SK-N-SH (cell line): ENCODE results near the gene JAZF1. TPM values are rescaled to one million over a fixed set of nuclear protein-coding genes. Genes with fewer than 3 reads are reported as not detected.

ENCODE experiments used
- CTCF ChIA-PET: fragments of 300-600, 350-600 bp; formaldehyde crosslinking; extraction: SDS; loops from one replicate; lab custom pipeline; 2021; lab: Yijun Ruan, JAX
- POLR2A ChIA-PET: fragments of 350-600 bp; sonication (Branson Sonifier 250); formaldehyde crosslinking; extraction: SDS; loops from one replicate; lab custom pipeline; 2020; ENCODE audit warnings: antibody characterized with exemption, inconsistent platforms; lab: Yijun Ruan, JAX
- DNase-seq: peaks from one replicate; pipeline ENCODE4 v3.0.0; 2012
- H2AFZ ChIP-seq: fragments of 200-600 bp; sonication (generic); 2 replicates; pipeline ENCODE4 v1.8.1; 2016; ENCODE audit warnings: antibody characterized with exemption, mild to moderate bottlenecking, low read depth
- H3F3A ChIP-seq: fragments of 200-600 bp; sonication (generic); replicated peaks from 2 replicates; pipeline ENCODE3; 2016; ENCODE audit warnings: antibody characterized with exemption, mild to moderate bottlenecking; ENCODE audit not compliant: insufficient read depth
- H3K27ac ChIP-seq, 2 experiments: fragments of 200-500 bp in 1 of 2; fragments of 200-600 bp in 1 of 2; sonication (Bioruptor generic) in 1 of 2; sonication (generic), shearing (Covaris generic) in 1 of 2; 2 replicates each; pipeline versions ENCODE4 v1.5.1 to v1.6.1; 2014 to 2016; ENCODE audit warnings: low read depth in 2 of 2, inconsistent platforms in 1 of 2, low read length in 1 of 2, mild to moderate bottlenecking in 1 of 2, mixed read lengths in 1 of 2
- H3K27me3 ChIP-seq: fragments of 200-600 bp; sonication (generic), shearing (Covaris generic); 2 replicates; pipeline ENCODE4 v1.6.1; 2016; ENCODE audit warnings: mixed run types; ENCODE audit not compliant: insufficient read depth
- H3K36me3 ChIP-seq, 2 experiments: fragments of 200-500 bp in 1 of 2; fragments of 200-600 bp in 1 of 2; sonication (Bioruptor generic) in 1 of 2; sonication (generic) in 1 of 2; replicated peaks in 1 of 2; 2 replicates each; pipeline versions ENCODE3 to v1.5.1; 2014 to 2016; ENCODE audit warnings: low read length in 1 of 2, mild to moderate bottlenecking in 1 of 2; ENCODE audit not compliant: insufficient read depth in 2 of 2, control insufficient read depth in 1 of 2
- H3K4me1 ChIP-seq, 2 experiments: fragments of 200-500 bp in 1 of 2; fragments of 200-600 bp in 1 of 2; sonication (Bioruptor generic) in 1 of 2; sonication (generic), shearing (Covaris generic) in 1 of 2; 2 replicates each; pipeline versions ENCODE4 v1.5.1 to v1.6.1; 2014 to 2016; ENCODE audit warnings: low read depth in 1 of 2, low read length in 1 of 2, mixed run types in 1 of 2; ENCODE audit not compliant: insufficient read depth in 2 of 2, control insufficient read depth in 1 of 2
- H3K4me2 ChIP-seq: fragments of 200-600 bp; sonication (generic), shearing (Covaris generic); 2 replicates; pipeline ENCODE4 v1.6.1; 2017; ENCODE audit warnings: mixed run types
- H3K4me3 ChIP-seq, 2 experiments: fragments of 200-500 bp in 1 of 2; fragments of 200-600 bp in 1 of 2; sonication (Bioruptor generic) in 1 of 2; sonication (generic), shearing (Covaris generic) in 1 of 2; 2 replicates each; pipeline versions ENCODE4 v1.5.1 to v1.8.1; 2014 to 2016; ENCODE audit warnings: low read depth in 2 of 2, inconsistent platforms in 1 of 2, low read length in 1 of 2, mild to moderate bottlenecking in 1 of 2, mixed read lengths in 1 of 2, moderate library complexity in 1 of 2
- H3K79me2 ChIP-seq: fragments of 200-600 bp; sonication (generic); 2 replicates; pipeline ENCODE4 v1.8.1; 2017; ENCODE audit warnings: mild to moderate bottlenecking; ENCODE audit not compliant: insufficient read depth
- H3K9ac ChIP-seq: fragments of 200-600 bp; sonication (generic); 2 replicates; pipeline ENCODE4 v1.6.1; 2017; ENCODE audit warnings: mixed run types
- H3K9me2 ChIP-seq: fragments of 200-600 bp; sonication (generic); 2 replicates; pipeline ENCODE4 v1.6.1; 2017; ENCODE audit warnings: mixed run types
- H3K9me3 ChIP-seq: fragments of 200-600 bp; sonication (generic); 2 replicates; pipeline ENCODE4 v1.6.1; 2017; ENCODE audit warnings: mixed run types, mild to moderate bottlenecking, moderate library complexity
- H4K20me1 ChIP-seq: fragments of 200-600 bp; sonication (generic); 2 replicates; pipeline ENCODE4 v1.6.1; 2017; ENCODE audit warnings: mild to moderate bottlenecking, mixed run types; ENCODE audit not compliant: insufficient read depth
- CHD2 ChIP-seq: fragments of 150-350 bp; IDR thresholded peaks from 2 replicates; pipeline ENCODE4 v1.6.1; 2018; ENCODE audit warnings: low read length; ENCODE audit not compliant: partially characterized antibody
- EZH2phosphoT487 ChIP-seq: fragments of 200-600 bp; sonication (generic); IDR thresholded peaks from 2 replicates; pipeline ENCODE4 v1.6.1; 2017; ENCODE audit warnings: low read depth, mixed run types, mild to moderate bottlenecking, antibody characterized with exemption, moderate library complexity, borderline replicate concordance
- FOSL2 ChIP-seq: IDR thresholded peaks from 2 replicates; pipeline ENCODE4 v1.4.0; 2012; ENCODE audit warnings: low read depth, mild to moderate bottlenecking, moderate library complexity, borderline replicate concordance
- JUND ChIP-seq: IDR thresholded peaks from 2 replicates; pipeline ENCODE4 v1.4.0; 2012
- MEF2A ChIP-seq: IDR thresholded peaks from 2 replicates; pipeline ENCODE4 v1.4.0; 2012; ENCODE audit warnings: low read depth, borderline replicate concordance
- MXI1 ChIP-seq: IDR thresholded peaks from 2 replicates; pipeline ENCODE4 v1.6.1; 2012; ENCODE audit warnings: mild to moderate bottlenecking, low read depth, low read length, improper control_type of control experiment
- NFIC ChIP-seq: IDR thresholded peaks from 2 replicates; pipeline ENCODE4 v1.4.0; 2012; ENCODE audit warnings: borderline replicate concordance
- POLR2AphosphoS5 ChIP-seq: IDR thresholded peaks from 2 replicates; pipeline ENCODE4 v1.6.1; 2012; ENCODE audit warnings: low read depth, low read length
- RAD21 ChIP-seq: IDR thresholded peaks from 2 replicates; pipeline ENCODE4 v1.6.1; 2012; ENCODE audit warnings: mild to moderate bottlenecking, low read length
- RFX5 ChIP-seq: IDR thresholded peaks from 2 replicates; pipeline ENCODE4 v1.6.1; 2012; ENCODE audit warnings: mild to moderate bottlenecking, improper control_type of control experiment, low read length
- RXRA ChIP-seq: IDR thresholded peaks from 2 replicates; pipeline ENCODE4 v1.4.0; 2012; ENCODE audit warnings: low read depth, mild to moderate bottlenecking, borderline replicate concordance
- TCF12 ChIP-seq: IDR thresholded peaks from 2 replicates; pipeline ENCODE4 v1.4.0; 2012
- TEAD4 ChIP-seq: IDR thresholded peaks from 2 replicates; pipeline ENCODE4 v1.4.0; 2012; ENCODE audit warnings: mild to moderate bottlenecking, borderline replicate concordance; ENCODE audit not compliant: insufficient read depth
- YY1 ChIP-seq: IDR thresholded peaks from 2 replicates; pipeline ENCODE4 v1.4.0; 2012; ENCODE audit warnings: low read depth, mild to moderate bottlenecking
- WGBS: methylation state at CpG from one replicate; pipeline ENCODE4 v1.1.6; 2017; ENCODE audit warnings: low lambda C conversion rate; 5-methylcytosine and 5-hydroxymethylcytosine counted together
- polyA plus RNA-seq, 3 experiments: library from polyadenylated mRNA; depleted of rRNA; stranded (reverse); fragments of >200 nt; gene quantifications; 2 replicates each; pipeline ENCODE4 v1.2.3, GENCODE V29; 2012
- TF ChIP-seq, protein P1 (sequence below): fragments of 150-350 bp; IDR thresholded peaks from 2 replicates; pipeline ENCODE4 v1.6.1; 2016; ENCODE audit warnings: mild to moderate bottlenecking, low read depth, low read length
- TF ChIP-seq, protein P2 (sequence below): IDR thresholded peaks from 2 replicates; pipeline ENCODE4 v1.4.0; 2012; ENCODE audit warnings: low read depth, borderline replicate concordance
- TF ChIP-seq, protein P3 (sequence below): fragments of 200-600 bp; sonication (generic); IDR thresholded peaks from 2 replicates; pipeline ENCODE4 v1.6.1; 2017; ENCODE audit warnings: antibody characterized with exemption, mild to moderate bottlenecking, moderate library complexity
- TF ChIP-seq, protein P4 (sequence below): IDR thresholded peaks from 2 replicates; pipeline ENCODE4; 2012
- TF ChIP-seq, protein P5 (sequence below): fragments of 150-350 bp; IDR thresholded peaks from 2 replicates; pipeline ENCODE4 v1.6.1; 2017; ENCODE audit warnings: antibody characterized with exemption, low read length, low read depth, borderline replicate concordance

JAZF1 gene
- polyA plus RNA-seq, 1 of the 3 experiments (the other 2 are of a cell fraction), result 1.7 TPM

DNA sequence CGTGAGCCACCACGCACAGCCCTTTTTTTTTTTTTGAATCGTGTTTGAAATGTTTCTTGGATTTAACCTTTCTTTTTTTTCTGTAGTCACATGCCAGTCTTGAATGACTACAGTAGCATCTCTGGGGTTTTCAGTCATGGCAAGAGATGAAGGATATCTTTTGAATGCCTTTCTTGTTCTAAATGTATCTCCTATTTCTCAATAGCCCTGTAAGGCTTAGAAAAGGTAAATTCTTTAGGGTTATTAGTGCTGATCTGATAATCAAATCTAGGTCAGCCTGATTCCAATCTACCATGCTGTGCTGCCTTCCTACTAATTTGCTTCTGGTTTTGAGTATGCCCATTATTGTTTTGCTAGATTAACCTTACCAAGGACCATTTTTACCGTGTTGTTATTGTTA lies 370.4 kb downstream of the JAZF1 start:
- Histone ChIP-seq H3K79me2 (0 out of 2 replicates have a peak, but pooled peaks cover 13% of the 10 kb centered on the region), H3K27me3 (no peaks in the 10 kb centered on the region)
- POLR2A ChIA-PET, result no interaction called here

DNA sequence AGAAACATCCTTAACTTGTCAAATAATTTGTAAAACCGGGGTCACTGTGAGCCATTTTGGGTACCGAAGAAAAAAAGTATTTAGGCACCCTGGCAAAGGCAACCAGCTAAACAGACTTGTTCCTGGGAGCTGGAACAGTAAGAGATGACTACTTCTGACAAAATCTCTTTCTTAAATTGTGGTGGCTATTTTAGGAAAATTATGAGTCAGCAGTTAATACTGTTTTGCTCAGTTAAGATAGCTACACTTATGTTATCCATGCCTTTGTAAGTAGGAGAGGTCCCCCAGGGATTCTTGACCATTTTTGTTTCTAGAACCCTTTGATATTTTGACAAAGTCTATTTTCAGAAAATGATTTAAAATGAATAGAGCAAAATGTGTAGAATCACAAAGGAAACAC lies 372.0 kb downstream of the JAZF1 start:
- Histone ChIP-seq H3K9me2 (no peaks in the 10 kb centered on the region), H3K9me3 (no peaks in the 10 kb centered on the region), H3K4me3 (no peak overlapping the region), H3K36me3 (peaks cover 21 to 50% of the 10 kb centered on the region in 2 experiments), H3K9ac (no peak overlapping the region; the same call in 1 of the 2 replicates), H3K79me2 (0 out of 2 replicates have a peak, but pooled peaks cover 13% of the 10 kb centered on the region), H3F3A (peaks cover 9% of the 10 kb centered on the region), H4K20me1 (no peaks in the 10 kb centered on the region; the same call in 1 of the 2 replicates), H3K27me3 (no peaks in the 10 kb centered on the region), H3K27ac (peak overlapping the region in 1 of 2 experiments; percentile 74; a peak in 2 of 4 replicates), H3K4me1 (peaks cover 2 to 10% of the 10 kb centered on the region in 2 experiments; a peak in 3 of 4 replicates), H3K4me2 (peak overlapping the region; percentile 33; the same call in 1 of the 2 replicates), H2AFZ (no peak overlapping the region)
- ChIA-PET CTCF (interaction anchor here (0.6 kb wide), 1 partner anchor 387 kb away, joined by 4 read pairs; no protein-coding TSS in a partner anchor), POLR2A (no interaction called here)
- DNase-seq, result no peak
- WGBS, result 88% methylated on average over 2 of the region's 2 CpGs
- TF ChIP-seq RFX5 (no peak), FOSL2 (peak; percentile 73; the same call in 1 of the 2 replicates), TEAD4 (no peak), EZH2phosphoT487 (no peak), RAD21 (no peak), MEF2A (peak; percentile 97), JUND (peak; percentile 54), CHD2 (no peak), MXI1 (no peak)
- TF ChIP-seq, protein P1, sequence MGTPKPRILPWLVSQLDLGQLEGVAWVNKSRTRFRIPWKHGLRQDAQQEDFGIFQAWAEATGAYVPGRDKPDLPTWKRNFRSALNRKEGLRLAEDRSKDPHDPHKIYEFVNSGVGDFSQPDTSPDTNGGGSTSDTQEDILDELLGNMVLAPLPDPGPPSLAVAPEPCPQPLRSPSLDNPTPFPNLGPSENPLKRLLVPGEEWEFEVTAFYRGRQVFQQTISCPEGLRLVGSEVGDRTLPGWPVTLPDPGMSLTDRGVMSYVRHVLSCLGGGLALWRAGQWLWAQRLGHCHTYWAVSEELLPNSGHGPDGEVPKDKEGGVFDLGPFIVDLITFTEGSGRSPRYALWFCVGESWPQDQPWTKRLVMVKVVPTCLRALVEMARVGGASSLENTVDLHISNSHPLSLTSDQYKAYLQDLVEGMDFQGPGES, result no peak
- TF ChIP-seq, protein P2, sequence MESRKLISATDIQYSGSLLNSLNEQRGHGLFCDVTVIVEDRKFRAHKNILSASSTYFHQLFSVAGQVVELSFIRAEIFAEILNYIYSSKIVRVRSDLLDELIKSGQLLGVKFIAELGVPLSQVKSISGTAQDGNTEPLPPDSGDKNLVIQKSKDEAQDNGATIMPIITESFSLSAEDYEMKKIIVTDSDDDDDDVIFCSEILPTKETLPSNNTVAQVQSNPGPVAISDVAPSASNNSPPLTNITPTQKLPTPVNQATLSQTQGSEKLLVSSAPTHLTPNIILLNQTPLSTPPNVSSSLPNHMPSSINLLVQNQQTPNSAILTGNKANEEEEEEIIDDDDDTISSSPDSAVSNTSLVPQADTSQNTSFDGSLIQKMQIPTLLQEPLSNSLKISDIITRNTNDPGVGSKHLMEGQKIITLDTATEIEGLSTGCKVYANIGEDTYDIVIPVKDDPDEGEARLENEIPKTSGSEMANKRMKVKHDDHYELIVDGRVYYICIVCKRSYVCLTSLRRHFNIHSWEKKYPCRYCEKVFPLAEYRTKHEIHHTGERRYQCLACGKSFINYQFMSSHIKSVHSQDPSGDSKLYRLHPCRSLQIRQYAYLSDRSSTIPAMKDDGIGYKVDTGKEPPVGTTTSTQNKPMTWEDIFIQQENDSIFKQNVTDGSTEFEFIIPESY, result no peak
- TF ChIP-seq, protein P3, sequence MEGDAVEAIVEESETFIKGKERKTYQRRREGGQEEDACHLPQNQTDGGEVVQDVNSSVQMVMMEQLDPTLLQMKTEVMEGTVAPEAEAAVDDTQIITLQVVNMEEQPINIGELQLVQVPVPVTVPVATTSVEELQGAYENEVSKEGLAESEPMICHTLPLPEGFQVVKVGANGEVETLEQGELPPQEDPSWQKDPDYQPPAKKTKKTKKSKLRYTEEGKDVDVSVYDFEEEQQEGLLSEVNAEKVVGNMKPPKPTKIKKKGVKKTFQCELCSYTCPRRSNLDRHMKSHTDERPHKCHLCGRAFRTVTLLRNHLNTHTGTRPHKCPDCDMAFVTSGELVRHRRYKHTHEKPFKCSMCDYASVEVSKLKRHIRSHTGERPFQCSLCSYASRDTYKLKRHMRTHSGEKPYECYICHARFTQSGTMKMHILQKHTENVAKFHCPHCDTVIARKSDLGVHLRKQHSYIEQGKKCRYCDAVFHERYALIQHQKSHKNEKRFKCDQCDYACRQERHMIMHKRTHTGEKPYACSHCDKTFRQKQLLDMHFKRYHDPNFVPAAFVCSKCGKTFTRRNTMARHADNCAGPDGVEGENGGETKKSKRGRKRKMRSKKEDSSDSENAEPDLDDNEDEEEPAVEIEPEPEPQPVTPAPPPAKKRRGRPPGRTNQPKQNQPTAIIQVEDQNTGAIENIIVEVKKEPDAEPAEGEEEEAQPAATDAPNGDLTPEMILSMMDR, result no peak
- TF ChIP-seq, protein P4, sequence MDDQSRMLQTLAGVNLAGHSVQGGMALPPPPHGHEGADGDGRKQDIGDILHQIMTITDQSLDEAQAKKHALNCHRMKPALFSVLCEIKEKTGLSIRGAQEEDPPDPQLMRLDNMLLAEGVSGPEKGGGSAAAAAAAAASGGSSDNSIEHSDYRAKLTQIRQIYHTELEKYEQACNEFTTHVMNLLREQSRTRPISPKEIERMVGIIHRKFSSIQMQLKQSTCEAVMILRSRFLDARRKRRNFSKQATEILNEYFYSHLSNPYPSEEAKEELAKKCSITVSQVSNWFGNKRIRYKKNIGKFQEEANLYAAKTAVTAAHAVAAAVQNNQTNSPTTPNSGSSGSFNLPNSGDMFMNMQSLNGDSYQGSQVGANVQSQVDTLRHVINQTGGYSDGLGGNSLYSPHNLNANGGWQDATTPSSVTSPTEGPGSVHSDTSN, result no peak; the same call in 1 of the 2 replicates
- TF ChIP-seq, protein P5, sequence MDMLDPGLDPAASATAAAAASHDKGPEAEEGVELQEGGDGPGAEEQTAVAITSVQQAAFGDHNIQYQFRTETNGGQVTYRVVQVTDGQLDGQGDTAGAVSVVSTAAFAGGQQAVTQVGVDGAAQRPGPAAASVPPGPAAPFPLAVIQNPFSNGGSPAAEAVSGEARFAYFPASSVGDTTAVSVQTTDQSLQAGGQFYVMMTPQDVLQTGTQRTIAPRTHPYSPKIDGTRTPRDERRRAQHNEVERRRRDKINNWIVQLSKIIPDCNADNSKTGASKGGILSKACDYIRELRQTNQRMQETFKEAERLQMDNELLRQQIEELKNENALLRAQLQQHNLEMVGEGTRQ, result no peak

More for the DNA sequence above, 370.4 kb downstream of the JAZF1 start:
- TF ChIP-seq POLR2AphosphoS5 (no peak), NFIC (no peak), TCF12 (no peak), RFX5 (no peak), EZH2phosphoT487 (no peak), RXRA (no peak), YY1 (no peak)
- TF ChIP-seq, protein P1, result no peak
- no peak overlapping the region for H3K4me2 ChIP-seq
- no peak overlapping the region for H3K27ac ChIP-seq
- no peak for DNase-seq
- H2AFZ ChIP-seq, result no peak overlapping the region
- H4K20me1 ChIP-seq, result no peaks in the 10 kb centered on the region; the same call in 1 of the 2 replicates
- peaks cover 9% of the 10 kb centered on the region for H3F3A ChIP-seq
- H3K36me3 ChIP-seq, result peaks cover 16 to 66% of the 10 kb centered on the region in 2 experiments
- H3K9me2 ChIP-seq, result no peaks in the 10 kb centered on the region
- H3K9me3 ChIP-seq, result no peaks in the 10 kb centered on the region
- H3K4me1 ChIP-seq, result peaks cover 2 to 10% of the 10 kb centered on the region in 2 experiments; a peak in 3 of 4 replicates
- CTCF ChIA-PET, result interaction anchor here (1.3 kb wide), 1 partner anchor 9 kb away, joined by 3 read pairs; no protein-coding TSS in a partner anchor
- H3K4me3 ChIP-seq, result no peak overlapping the region
- no peak overlapping the region for H3K9ac ChIP-seq
- WGBS, result 76% methylated on average over 4 of the region's 4 CpGs
